M059J (cell line): ENCODE results near the gene HOXB9. TPM values are rescaled to one million over a fixed set of nuclear protein-coding genes. Genes with fewer than 3 reads are reported as not detected.

Source experiments
- DNase-seq: peaks from one replicate; pipeline ENCODE4 v3.0.0-alpha.2; 2012; ENCODE audit warnings: low read depth
- total RNA-seq: library from RNA; depleted of rRNA; stranded (reverse); fragments of >200 nt; shearing (Covaris generic); gene quantifications from 2 replicates; pipeline ENCODE4 v1.2.3, GENCODE V29; 2014

The HOXB9 gene
- total RNA-seq, 1 experiment from 2014 or later = 16.3 TPM

- peak; percentile 66 for DNase-seq
Observed at GRCh38 chr17:48597778-48598631, 28.2 kb downstream of the HOXB9 start.

- no peak for DNase-seq
Observed at GRCh38 chr17:48597528-48597777, 28.7 kb downstream of the HOXB9 start.

- no peak for DNase-seq
Observed at GRCh38 chr17:48596735-48597527, 29.2 kb downstream of the HOXB9 start.

GRCh38 chr17:48596000-48596734 is 30.0 kb downstream of the HOXB9 start:
- no peak for DNase-seq

- no peak for DNase-seq
Observed at GRCh38 chr17:48595278-48595999, 30.7 kb downstream of the HOXB9 start.

GRCh38 chr17:48594538-48595277 is 31.4 kb downstream of the HOXB9 start:
- DNase-seq = no peak

- DNase-seq = peak; percentile 91
Observed at GRCh38 chr17:48593840-48594537, 32.2 kb downstream of the HOXB9 start.

- peak; percentile 61 for DNase-seq
Observed at GRCh38 chr17:48593126-48593829, 32.9 kb downstream of the HOXB9 start, which contains the start of gene HOXB5. HOXB5 (minus strand) TSS chr17:48593779; CDS start chr17:48593682, 97 bp downstream.

GRCh38 chr17:48592577-48592976 is 33.6 kb downstream of the HOXB9 start:
- peak; percentile 38 for DNase-seq

GRCh38 chr17:48592057-48592514 is 34.1 kb downstream of the HOXB9 start:
- DNase-seq = peak; percentile 5

GRCh38 chr17:48591255-48592056 is 34.7 kb downstream of the HOXB9 start:
- DNase-seq = no peak

GRCh38 chr17:48590607-48591161 is 35.5 kb downstream of the HOXB9 start:
- DNase-seq = no peak

GRCh38 chr17:48589831-48590606 is 36.1 kb downstream of the HOXB9 start, which contains the start of gene HOXB3:
HOXB3 (minus strand) TSS chr17:48590241; CDS start chr17:48552474, 37,767 bp downstream.
- no peak for DNase-seq

GRCh38 chr17:48589060-48589830 is 36.9 kb downstream of the HOXB9 start:
- no peak for DNase-seq

- no peak for DNase-seq
Observed at GRCh38 chr17:48588528-48588927, 37.6 kb downstream of the HOXB9 start.

- DNase-seq = no peak
Observed at GRCh38 chr17:48588074-48588415, 38.1 kb downstream of the HOXB9 start.
